DMS 273 treated with DMSO at 0.1 percent for 48 hours (cell line): ENCODE data around the gene SMAD6.
A peak's percentile ranks its signal among the peaks of the same experiment; 100 is the strongest.

Source experiments
- DNase-seq: peaks from one replicate; lab custom pipeline; 2025; lab: John Stamatoyannopoulos, UW

The SMAD6 gene

GRCh38 chr15:66702035-66702786 is at the start of gene SMAD6:
Gene SMAD6 (plus strand): TSS chr15:66702236. CDS start chr15:66703259, 1,023 bp downstream.
- DNase-seq = peak; percentile 91

GRCh38 chr15:66652806-66653205 is 49.2 kb upstream of the SMAD6 start:
- no peak for DNase-seq

- no peak for DNase-seq
Observed at GRCh38 chr15:66653398-66653797, 48.6 kb upstream of the SMAD6 start.

- DNase-seq = no peak
Observed at GRCh38 chr15:66653852-66654251, 48.2 kb upstream of the SMAD6 start.

- DNase-seq = no peak
Observed at GRCh38 chr15:66654361-66654738, 47.7 kb upstream of the SMAD6 start.

- DNase-seq = no peak
Observed at GRCh38 chr15:66654739-66655375, 47.2 kb upstream of the SMAD6 start.

GRCh38 chr15:66655511-66655910 is 46.5 kb upstream of the SMAD6 start:
- no peak for DNase-seq

GRCh38 chr15:66655997-66656396 is 46.0 kb upstream of the SMAD6 start:
- no peak for DNase-seq

GRCh38 chr15:66657185-66658020 is 44.6 kb upstream of the SMAD6 start:
- DNase-seq = no peak

GRCh38 chr15:66658044-66658443 is 44.0 kb upstream of the SMAD6 start:
- DNase-seq = no peak

GRCh38 chr15:66658855-66659254 is 43.2 kb upstream of the SMAD6 start:
- no peak for DNase-seq

GRCh38 chr15:66659384-66659783 is 42.7 kb upstream of the SMAD6 start:
- no peak for DNase-seq

GRCh38 chr15:66661432-66662096 is 40.5 kb upstream of the SMAD6 start:
- DNase-seq = no peak

- no peak for DNase-seq
Observed at GRCh38 chr15:66662522-66662921, 39.5 kb upstream of the SMAD6 start.

GRCh38 chr15:66663664-66664063 is 38.4 kb upstream of the SMAD6 start:
- DNase-seq = no peak

GRCh38 chr15:66670175-66670574 is 31.9 kb upstream of the SMAD6 start:
- no peak for DNase-seq

- DNase-seq = no peak
Observed at GRCh38 chr15:66670762-66671580, 31.1 kb upstream of the SMAD6 start.

GRCh38 chr15:66672867-66673266 is 29.2 kb upstream of the SMAD6 start:
- no peak for DNase-seq

- DNase-seq = no peak
Observed at GRCh38 chr15:66673410-66674322, 28.4 kb upstream of the SMAD6 start.

- DNase-seq = no peak
Observed at GRCh38 chr15:66674756-66675155, 27.3 kb upstream of the SMAD6 start.
